WTC11 (cell line): Measurements from ENCODE around the gene CAPN15. TPM values are rescaled to one million over a fixed set of nuclear protein-coding genes. Genes with fewer than 3 reads are reported as not detected.

Experiments
- ATAC-seq: fragments of 200-7000 bp; cut with Tn5 transposase; 2 replicates; pipeline ENCODE4 v1.10.0; 2021; ENCODE audit warnings: mild to moderate bottlenecking, moderate library complexity
- CTCF ChIA-PET: fragments of 300-600 bp; sonication (Branson Sonifier 250); formaldehyde crosslinking; loops from one replicate; lab custom pipeline; 2021; ENCODE audit warnings: antibody characterized with exemption; lab: Charles Lee
- POLR2A ChIA-PET: fragments of 350-600 bp; sonication (Branson Sonifier 250); formaldehyde crosslinking; loops from one replicate; lab custom pipeline; 2021; ENCODE audit warnings: antibody characterized with exemption; lab: Charles Lee
- DNase-seq: peaks from one replicate; pipeline ENCODE4 v3.0.0; 2021; ENCODE audit warnings: low spot score
- H3K27ac Mint-ChIP-seq: 2 replicates; pipeline ENCODE4 v1.8.0; 2021; ENCODE audit warnings: mixed read lengths
- H3K27me3 Mint-ChIP-seq: 2 replicates; pipeline ENCODE4 v1.8.0; 2021; ENCODE audit warnings: low read depth, mild to moderate bottlenecking, moderate library complexity, mixed read lengths
- H3K36me3 Mint-ChIP-seq: 2 replicates; pipeline ENCODE4 v1.8.0; 2021; ENCODE audit warnings: mixed read lengths
- H3K4me1 Mint-ChIP-seq: 2 replicates; pipeline ENCODE4 v1.8.0; 2022; ENCODE audit warnings: mixed read lengths
- H3K4me3 Mint-ChIP-seq: 2 replicates; pipeline ENCODE4 v1.8.0; 2021; ENCODE audit warnings: mild to moderate bottlenecking, moderate library complexity, mixed read lengths
- H3K9me3 Mint-ChIP-seq: 2 replicates; pipeline ENCODE4 v1.8.0; 2021; ENCODE audit warnings: mixed read lengths
- ATF1 ChIP-seq: sonication (generic); formaldehyde crosslinking; IDR thresholded peaks from 2 replicates; pipeline ENCODE4 v1.8.1; 2023; ENCODE audit warnings: mild to moderate bottlenecking, moderate library complexity, missing genetic modification reagents
- ATF3 ChIP-seq: sonication (generic); formaldehyde crosslinking; conservative IDR thresholded peaks from 2 replicates; pipeline ENCODE4 v1.8.1; 2022; ENCODE audit warnings: mild to moderate bottlenecking, missing genetic modification reagents
- CDX4 ChIP-seq: fragments of 250-450 bp; sonication (Bioruptor Pico); IDR thresholded peaks from 2 replicates; pipeline ENCODE4 v1.9.0; 2021; ENCODE audit warnings: moderate library complexity, mild to moderate bottlenecking, inconsistent platforms, borderline replicate concordance
- E2F5 ChIP-seq: sonication (generic); formaldehyde crosslinking; IDR thresholded peaks from 2 replicates; pipeline ENCODE4 v1.8.1; 2022; ENCODE audit warnings: mild to moderate bottlenecking, moderate library complexity, missing genetic modification reagents
- GABPB1 ChIP-seq: sonication (generic); formaldehyde crosslinking; IDR thresholded peaks from 2 replicates; pipeline ENCODE4 v1.8.1; 2023; ENCODE audit warnings: mild to moderate bottlenecking, missing genetic modification reagents
- HMGXB4 ChIP-seq: sonication (generic); formaldehyde crosslinking; IDR thresholded peaks from 2 replicates; pipeline ENCODE4 v1.8.1; 2023; ENCODE audit warnings: mild to moderate bottlenecking, moderate library complexity, missing genetic modification reagents
- MAX ChIP-seq: sonication (generic); formaldehyde crosslinking; IDR thresholded peaks from 2 replicates; pipeline ENCODE4 v1.8.0; 2022; ENCODE audit warnings: mild to moderate bottlenecking, missing genetic modification reagents
- NFYB ChIP-seq: sonication (generic); formaldehyde crosslinking; conservative IDR thresholded peaks from 2 replicates; pipeline ENCODE4 v1.8.0; 2022; ENCODE audit warnings: low read depth, missing genetic modification reagents
- NR3C1 ChIP-seq: sonication (generic); formaldehyde crosslinking; conservative IDR thresholded peaks from 2 replicates; pipeline ENCODE4 v1.8.1; 2023; ENCODE audit warnings: low read depth, mild to moderate bottlenecking, missing genetic modification reagents
- PRDM15 ChIP-seq: sonication (generic); formaldehyde crosslinking; IDR thresholded peaks from 2 replicates; pipeline ENCODE4 v1.8.0; 2022; ENCODE audit warnings: missing genetic modification reagents
- PRRX2 ChIP-seq: fragments of 250-450 bp; sonication (Bioruptor Pico); IDR thresholded peaks from 2 replicates; pipeline ENCODE4 v1.8.0; 2021; ENCODE audit warnings: mild to moderate bottlenecking
- SP1 ChIP-seq: sonication (generic); formaldehyde crosslinking; conservative IDR thresholded peaks from 2 replicates; pipeline ENCODE4 v1.8.1; 2022; ENCODE audit warnings: missing genetic modification reagents
- ZNF232 ChIP-seq: sonication (generic); formaldehyde crosslinking; IDR thresholded peaks from 2 replicates; pipeline ENCODE4 v1.8.0; 2022; ENCODE audit warnings: mild to moderate bottlenecking, missing genetic modification reagents
- ZNF281 ChIP-seq: sonication (generic); formaldehyde crosslinking; IDR thresholded peaks from 2 replicates; pipeline ENCODE4 v1.8.0; 2023; ENCODE audit warnings: mild to moderate bottlenecking, missing genetic modification reagents
- ZNF423 ChIP-seq: fragments of 250-450 bp; sonication (Bioruptor Pico); IDR thresholded peaks from 2 replicates; pipeline ENCODE4 v2.1.2; 2022; ENCODE audit warnings: mild to moderate bottlenecking, moderate library complexity
- ZNF671 ChIP-seq: fragments of 250-450 bp; sonication (Bioruptor Pico); IDR thresholded peaks from 2 replicates; pipeline ENCODE4 v1.8.0; 2021; ENCODE audit warnings: mild to moderate bottlenecking
- total RNA-seq: library from RNA; stranded (reverse); gene quantifications from 3 replicates; pipeline ENCODE4 v1.2.3, GENCODE V29; 2021

CAPN15 gene
- total RNA-seq, 1 experiment from 2014 or later, result 110 TPM

GRCh38 chr16:588889-589657 is 61.6 kb downstream of the CAPN15 start (continued):
- TF ChIP-seq CDX4 (no peak), SP1 (CRISPR knock-in tag) (peak; percentile 62), PRRX2 (CRISPR knock-in tag) (no peak)

GRCh38 chr16:589658-590187 is 62.2 kb downstream of the CAPN15 start, which contains the start of gene RAB40C:
RAB40C (plus strand) TSS chr16:590066; CDS start chr16:590292, 226 bp downstream.
- POLR2A ChIA-PET, result no interaction called here
- ATAC-seq, result peak; percentile 91
- H3K27ac Mint-ChIP-seq, result peak within 1 kb of the TSS; percentile 100
- TF ChIP-seq SP1 (CRISPR knock-in tag) (peak; percentile 49), NFYB (peak; percentile 90), NR3C1 (CRISPR knock-in tag) (no peak)
- TF ChIP-seq, all 79 proteins: peak for 2
- peaks cover 20% of the 10 kb centered on the region for H3K4me1 Mint-ChIP-seq
- peak; percentile 98 for DNase-seq
- no peaks in the 10 kb centered on the region for H3K9me3 Mint-ChIP-seq
- peak within 1 kb of the TSS; percentile 98 for H3K4me3 Mint-ChIP-seq
- peaks cover 2% of the 10 kb centered on the region for H3K36me3 Mint-ChIP-seq
- peaks cover 44% of the 10 kb centered on the region for H3K27me3 Mint-ChIP-seq
- CTCF ChIA-PET, result interaction anchor here (0.9 to 1.6 kb wide), 10 partner anchors 10 to 78 kb away, joined by 3 to 7 read pairs (median 4); partner anchors contain the start of genes RHOT2 and WDR90

GRCh38 chr16:590188-590814 is 62.8 kb downstream of the CAPN15 start:
- CTCF ChIA-PET, result interaction anchor here (0.9 to 1.2 kb wide), 10 partner anchors 9 to 77 kb away, joined by 3 to 8 read pairs (median 4); partner anchors contain the start of genes RHOT2 and WDR90
- peaks cover 2% of the 10 kb centered on the region for H3K36me3 Mint-ChIP-seq
- H3K27ac Mint-ChIP-seq, result peak overlapping the region; percentile 66
- POLR2A ChIA-PET, result no interaction called here
- H3K4me1 Mint-ChIP-seq, result peaks cover 19% of the 10 kb centered on the region
- peaks cover 43% of the 10 kb centered on the region for H3K27me3 Mint-ChIP-seq
- no peaks in the 10 kb centered on the region for H3K9me3 Mint-ChIP-seq
- peak overlapping the region; percentile 85 for H3K4me3 Mint-ChIP-seq
- no peak for DNase-seq
- TF ChIP-seq HMGXB4 (CRISPR knock-in tag) (peak; percentile 79; the same call in 1 of the 2 replicates), GABPB1 (CRISPR knock-in tag) (0 out of 2 replicates have a peak, but pooled peaks have one; percentile 15), ZNF671 (CRISPR knock-in tag) (peak; percentile 33; the same call in 1 of the 2 replicates), E2F5 (CRISPR knock-in tag) (peak; percentile 61; the same call in 1 of the 2 replicates), SP1 (CRISPR knock-in tag) (peak; percentile 10; the same call in 1 of the 2 replicates), ZNF423 (CRISPR knock-in tag) (no peak), ATF1 (CRISPR knock-in tag) (0 out of 2 replicates have a peak, but pooled peaks have one; percentile 65), MAX (CRISPR knock-in tag) (no peak)
- TF ChIP-seq, all 79 proteins: peak for 6
- no peak for ATAC-seq

- ChIA-PET POLR2A (no interaction called here), CTCF (interaction anchor here (0.9 to 1.2 kb wide), 10 partner anchors 9 to 77 kb away, joined by 3 to 8 read pairs (median 4); partner anchors contain the start of genes RHOT2 and WDR90)
- ATAC-seq (no peak), DNase-seq (no peak)
- Mint-ChIP-seq H3K27ac (peak overlapping the region; percentile 66), H3K9me3 (no peaks in the 10 kb centered on the region), H3K4me1 (peaks cover 14% of the 10 kb centered on the region), H3K27me3 (peaks cover 38% of the 10 kb centered on the region), H3K36me3 (peaks cover 2% of the 10 kb centered on the region), H3K4me3 (peak overlapping the region; percentile 85)
- TF ChIP-seq ZNF281 (CRISPR knock-in tag), result no peak
- TF ChIP-seq ZNF232 (CRISPR knock-in tag), result no peak
- no peak for TF ChIP-seq PRDM15 (CRISPR knock-in tag)
- TF ChIP-seq ATF3 (CRISPR knock-in tag), result no peak
Measured at GRCh38 chr16:590815-591200, 63.3 kb downstream of the CAPN15 start.
